Liver (tissue), 9 donors: ENCODE results near the gene COPA. TPM values are rescaled to one million over a fixed set of nuclear protein-coding genes. Genes with fewer than 3 reads are reported as not detected.

ENCODE experiments used
- DNase-seq: peaks from one replicate; pipeline ENCODE4 v3.0.0-alpha.2; 2017; ENCODE audit warnings: low spot score
- H3K27ac ChIP-seq, 2 donors: one replicate each; pipeline ENCODE4 v1.7.0; 2013; ENCODE audit warnings: inconsistent platforms in 2 of 2, low read length in 2 of 2, control low read depth in 1 of 2, low read depth in 1 of 2, mild to moderate bottlenecking in 1 of 2
- H3K27me3 ChIP-seq, 4 donors: one replicate each; pipeline versions ENCODE4 v1.6.1 to v1.7.0; 2013; ENCODE audit warnings: low read length in 3 of 4, inconsistent platforms in 1 of 4, mild to moderate bottlenecking in 1 of 4, moderate library complexity in 1 of 4; ENCODE audit not compliant: control insufficient read depth in 4 of 4, insufficient read depth in 4 of 4
- H3K36me3 ChIP-seq, 4 donors: one replicate each; pipeline versions ENCODE4 v1.6.1 to v1.7.0; 2013; ENCODE audit warnings: low read length in 3 of 4, mild to moderate bottlenecking in 3 of 4, low read depth in 1 of 4, moderate library complexity in 1 of 4; ENCODE audit not compliant: control insufficient read depth in 4 of 4, insufficient read depth in 3 of 4
- H3K4me1 ChIP-seq, 4 donors: one replicate each; pipeline versions ENCODE4 v1.6.1 to v1.7.0; 2013; ENCODE audit warnings: low read length in 3 of 4, mild to moderate bottlenecking in 3 of 4, moderate library complexity in 1 of 4; ENCODE audit not compliant: control insufficient read depth in 4 of 4, insufficient read depth in 4 of 4
- H3K4me3 ChIP-seq, 3 donors: one replicate each; pipeline versions ENCODE4 v1.6.1 to v1.7.0; 2013; ENCODE audit warnings: low read length in 3 of 3, control low read depth in 1 of 3, low read depth in 1 of 3, mild to moderate bottlenecking in 1 of 3
- H3K9ac ChIP-seq, 2 donors: one replicate each; pipeline ENCODE4 v1.7.0; 2013; ENCODE audit warnings: low read length in 2 of 2, mild to moderate bottlenecking in 2 of 2, moderate library complexity in 2 of 2, control low read depth in 1 of 2, low read depth in 1 of 2
- H3K9me3 ChIP-seq, 4 donors: one replicate each; pipeline versions ENCODE4 v1.6.1 to v1.7.0; 2013; ENCODE audit warnings: low read length in 3 of 4; ENCODE audit not compliant: control insufficient read depth in 4 of 4
- EGR1 ChIP-seq, 2 donors: IDR thresholded peaks; 2 replicates each; pipeline ENCODE4 v1.6.1; 2016 to 2018; ENCODE audit warnings: antibody characterized with exemption in 2 of 2, low read depth in 2 of 2
- FOXA1 ChIP-seq: IDR thresholded peaks from 2 replicates; pipeline ENCODE4 v1.6.1; 2016; ENCODE audit warnings: antibody characterized with exemption
- FOXA2 ChIP-seq: IDR thresholded peaks from 2 replicates; pipeline ENCODE4 v1.6.1; 2016; ENCODE audit warnings: antibody characterized with exemption
- GABPA ChIP-seq, 2 donors: IDR thresholded peaks in 1 of 2; conservative IDR thresholded peaks in 1 of 2; 2 replicates each; pipeline ENCODE4 v1.6.1; 2016; ENCODE audit warnings: antibody characterized with exemption in 2 of 2, mild to moderate bottlenecking in 1 of 2, moderate library complexity in 1 of 2
- HNF4G ChIP-seq: IDR thresholded peaks from 2 replicates; pipeline ENCODE4 v1.6.1; 2016; ENCODE audit warnings: antibody characterized with exemption
- JUND ChIP-seq, 2 donors: IDR thresholded peaks; 2 replicates each; pipeline ENCODE4 v1.6.1; 2016; ENCODE audit warnings: antibody characterized with exemption in 2 of 2
- NR2F2 ChIP-seq: IDR thresholded peaks from 2 replicates; pipeline ENCODE4 v1.6.1; 2016; ENCODE audit warnings: antibody characterized with exemption
- SP1 ChIP-seq: IDR thresholded peaks from 2 replicates; pipeline ENCODE4 v1.6.1; 2018; ENCODE audit warnings: antibody characterized with exemption, mild to moderate bottlenecking
- YY1 ChIP-seq: IDR thresholded peaks from 2 replicates; pipeline ENCODE4 v1.6.1; 2016; ENCODE audit warnings: antibody characterized with exemption, mild to moderate bottlenecking
- WGBS: extraction: QIAGEN DNeasy Blood & Tissue Kit; methylation state at CpG from one replicate; pipeline ENCODE4 v1.1.7; 2013; 5-methylcytosine and 5-hydroxymethylcytosine counted together
- polyA plus RNA-seq, 2 donors: library from polyadenylated mRNA; stranded (reverse) in 1 of 2; unstranded in 1 of 2; fragments of 200-250 nt in 1 of 2; fragments of >200 nt in 1 of 2; fragmentation: Nextera tagmentation in 1 of 2; extraction: Ambion mirVana in 1 of 2; gene quantifications; one replicate each; pipeline versions ENCODE4 v1.2.1 to v1.2.3, GENCODE V29; 2013 to 2015
- total RNA-seq, 2 donors: library from RNA; depleted of rRNA; stranded (reverse); fragments of >200 nt; gene quantifications; one replicate each; pipeline ENCODE4 v1.2.3, GENCODE V29; 2014
- TF ChIP-seq, protein P1 (sequence below): IDR thresholded peaks from 2 replicates; pipeline ENCODE4 v1.6.1; 2016; ENCODE audit warnings: antibody characterized with exemption
- TF ChIP-seq, protein P2 (sequence below): fragments of 150-350 bp; IDR thresholded peaks from 2 replicates; pipeline ENCODE4 v1.5.1; 2017; ENCODE audit warnings: improper control_type of control experiment, low read depth, low read length; ENCODE audit not compliant: missing input control
- TF ChIP-seq, protein P3 (sequence below): IDR thresholded peaks from 2 replicates; pipeline ENCODE4 v1.6.1; 2016; ENCODE audit warnings: antibody characterized with exemption
- TF ChIP-seq, protein P4 (sequence below): IDR thresholded peaks from 2 replicates; pipeline ENCODE4 v1.6.1; 2016; ENCODE audit warnings: antibody characterized with exemption
- TF ChIP-seq, protein P5 (sequence below): IDR thresholded peaks from 2 replicates; pipeline ENCODE4 v1.6.1; 2016; ENCODE audit warnings: antibody characterized with exemption, mild to moderate bottlenecking
- donor health status: healthy.
- donor health status: healthy.
- donor health status: healthy.
- donor health status: healthy.
- donor health status: healthy.

Gene COPA
- total and polyA plus RNA-seq, 4 donors: 46.8 to 145 (median 75.9) TPM

DNA sequence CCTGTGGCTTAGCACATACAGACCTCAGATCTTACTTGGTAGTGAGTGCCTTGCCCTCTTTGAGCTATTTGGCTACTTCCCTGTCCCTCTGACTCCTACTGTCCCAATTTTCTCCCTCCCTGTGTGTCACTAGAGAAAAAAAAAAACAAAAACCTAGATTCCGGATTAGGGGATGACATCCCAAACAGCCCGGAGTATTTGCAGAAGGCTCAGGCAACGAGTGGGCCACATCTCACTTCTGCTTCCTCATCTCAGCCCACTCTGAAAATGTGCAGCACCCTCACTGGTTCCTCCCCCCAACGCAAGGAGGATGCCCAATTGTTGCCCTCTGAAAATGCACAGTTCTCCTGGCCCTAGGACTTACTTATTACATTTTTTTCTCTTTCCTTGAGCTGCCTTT lies 28.7 kb upstream of the COPA start:
- H3K36me3 ChIP-seq: no peaks in the 10 kb centered on the region
- 79% methylated on average over 4 of the region's 4 CpGs for whole genome bisulfite sequencing
- H3K4me1 ChIP-seq: peaks cover 0 to 7% (median 1%) of the 10 kb centered on the region in 4 donors
- no peak overlapping the region for H3K4me3 ChIP-seq
- H3K27ac ChIP-seq: no peak overlapping the region
- no peak overlapping the region for H3K9ac ChIP-seq
- H3K27me3 ChIP-seq: no peaks in the 10 kb centered on the region
- DNase-seq: peak; percentile 3
- TF ChIP-seq, protein P1, sequence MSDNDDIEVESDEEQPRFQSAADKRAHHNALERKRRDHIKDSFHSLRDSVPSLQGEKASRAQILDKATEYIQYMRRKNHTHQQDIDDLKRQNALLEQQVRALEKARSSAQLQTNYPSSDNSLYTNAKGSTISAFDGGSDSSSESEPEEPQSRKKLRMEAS: no peak
- TF ChIP-seq SP1 (no peak), FOXA2 (no peak), NR2F2 (no peak)
- TF ChIP-seq, protein P2, sequence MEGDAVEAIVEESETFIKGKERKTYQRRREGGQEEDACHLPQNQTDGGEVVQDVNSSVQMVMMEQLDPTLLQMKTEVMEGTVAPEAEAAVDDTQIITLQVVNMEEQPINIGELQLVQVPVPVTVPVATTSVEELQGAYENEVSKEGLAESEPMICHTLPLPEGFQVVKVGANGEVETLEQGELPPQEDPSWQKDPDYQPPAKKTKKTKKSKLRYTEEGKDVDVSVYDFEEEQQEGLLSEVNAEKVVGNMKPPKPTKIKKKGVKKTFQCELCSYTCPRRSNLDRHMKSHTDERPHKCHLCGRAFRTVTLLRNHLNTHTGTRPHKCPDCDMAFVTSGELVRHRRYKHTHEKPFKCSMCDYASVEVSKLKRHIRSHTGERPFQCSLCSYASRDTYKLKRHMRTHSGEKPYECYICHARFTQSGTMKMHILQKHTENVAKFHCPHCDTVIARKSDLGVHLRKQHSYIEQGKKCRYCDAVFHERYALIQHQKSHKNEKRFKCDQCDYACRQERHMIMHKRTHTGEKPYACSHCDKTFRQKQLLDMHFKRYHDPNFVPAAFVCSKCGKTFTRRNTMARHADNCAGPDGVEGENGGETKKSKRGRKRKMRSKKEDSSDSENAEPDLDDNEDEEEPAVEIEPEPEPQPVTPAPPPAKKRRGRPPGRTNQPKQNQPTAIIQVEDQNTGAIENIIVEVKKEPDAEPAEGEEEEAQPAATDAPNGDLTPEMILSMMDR: no peak
- TF ChIP-seq, protein P3, sequence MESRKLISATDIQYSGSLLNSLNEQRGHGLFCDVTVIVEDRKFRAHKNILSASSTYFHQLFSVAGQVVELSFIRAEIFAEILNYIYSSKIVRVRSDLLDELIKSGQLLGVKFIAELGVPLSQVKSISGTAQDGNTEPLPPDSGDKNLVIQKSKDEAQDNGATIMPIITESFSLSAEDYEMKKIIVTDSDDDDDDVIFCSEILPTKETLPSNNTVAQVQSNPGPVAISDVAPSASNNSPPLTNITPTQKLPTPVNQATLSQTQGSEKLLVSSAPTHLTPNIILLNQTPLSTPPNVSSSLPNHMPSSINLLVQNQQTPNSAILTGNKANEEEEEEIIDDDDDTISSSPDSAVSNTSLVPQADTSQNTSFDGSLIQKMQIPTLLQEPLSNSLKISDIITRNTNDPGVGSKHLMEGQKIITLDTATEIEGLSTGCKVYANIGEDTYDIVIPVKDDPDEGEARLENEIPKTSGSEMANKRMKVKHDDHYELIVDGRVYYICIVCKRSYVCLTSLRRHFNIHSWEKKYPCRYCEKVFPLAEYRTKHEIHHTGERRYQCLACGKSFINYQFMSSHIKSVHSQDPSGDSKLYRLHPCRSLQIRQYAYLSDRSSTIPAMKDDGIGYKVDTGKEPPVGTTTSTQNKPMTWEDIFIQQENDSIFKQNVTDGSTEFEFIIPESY: no peak
- TF ChIP-seq, protein P4, sequence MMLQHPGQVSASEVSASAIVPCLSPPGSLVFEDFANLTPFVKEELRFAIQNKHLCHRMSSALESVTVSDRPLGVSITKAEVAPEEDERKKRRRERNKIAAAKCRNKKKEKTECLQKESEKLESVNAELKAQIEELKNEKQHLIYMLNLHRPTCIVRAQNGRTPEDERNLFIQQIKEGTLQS: no peak
- H3K9me3 ChIP-seq: no peaks in the 10 kb centered on the region

DNA sequence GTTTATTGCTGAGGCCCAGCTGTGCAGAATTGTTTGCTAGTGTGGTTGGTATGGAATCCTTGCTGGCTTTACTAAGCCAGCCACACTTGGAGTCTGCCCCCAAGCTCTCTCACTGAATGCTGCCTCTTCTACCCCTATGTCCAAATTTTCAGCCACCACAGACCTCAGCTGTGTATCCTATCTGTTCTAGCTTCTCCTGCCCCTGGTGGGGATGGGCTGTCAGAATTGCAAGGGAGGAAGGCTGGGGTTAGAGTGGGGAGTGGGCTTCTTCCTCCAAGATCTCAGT lies 28.2 kb upstream of the COPA start:
- no peaks in the 10 kb centered on the region for H3K9me3 ChIP-seq
- H3K9ac ChIP-seq: no peak overlapping the region
- DNase-seq: no peak
- H3K4me1 ChIP-seq: peaks cover 0 to 7% (median under 1%) of the 10 kb centered on the region in 4 donors
- H3K27ac ChIP-seq: no peak overlapping the region
- H3K27me3 ChIP-seq: no peaks in the 10 kb centered on the region
- H3K36me3 ChIP-seq: no peaks in the 10 kb centered on the region
- TF ChIP-seq GABPA (IDR thresholded peaks at IDR 0.05 in 1 of 2, conservative IDR thresholded peaks at IDR 0.05 in 1 of 2) (no peak), JUND (IDR thresholded peaks at IDR 0.05) (no peak), FOXA2 (no peak), YY1 (no peak), HNF4G (no peak), EGR1 (IDR thresholded peaks at IDR 0.05; ENCODE audit: low read depth in 2 of 2) (no peak), FOXA1 (no peak), SP1 (no peak)
- TF ChIP-seq, protein P2: no peak
- TF ChIP-seq, protein P1: no peak
- TF ChIP-seq, protein P3: no peak
- TF ChIP-seq, protein P5, sequence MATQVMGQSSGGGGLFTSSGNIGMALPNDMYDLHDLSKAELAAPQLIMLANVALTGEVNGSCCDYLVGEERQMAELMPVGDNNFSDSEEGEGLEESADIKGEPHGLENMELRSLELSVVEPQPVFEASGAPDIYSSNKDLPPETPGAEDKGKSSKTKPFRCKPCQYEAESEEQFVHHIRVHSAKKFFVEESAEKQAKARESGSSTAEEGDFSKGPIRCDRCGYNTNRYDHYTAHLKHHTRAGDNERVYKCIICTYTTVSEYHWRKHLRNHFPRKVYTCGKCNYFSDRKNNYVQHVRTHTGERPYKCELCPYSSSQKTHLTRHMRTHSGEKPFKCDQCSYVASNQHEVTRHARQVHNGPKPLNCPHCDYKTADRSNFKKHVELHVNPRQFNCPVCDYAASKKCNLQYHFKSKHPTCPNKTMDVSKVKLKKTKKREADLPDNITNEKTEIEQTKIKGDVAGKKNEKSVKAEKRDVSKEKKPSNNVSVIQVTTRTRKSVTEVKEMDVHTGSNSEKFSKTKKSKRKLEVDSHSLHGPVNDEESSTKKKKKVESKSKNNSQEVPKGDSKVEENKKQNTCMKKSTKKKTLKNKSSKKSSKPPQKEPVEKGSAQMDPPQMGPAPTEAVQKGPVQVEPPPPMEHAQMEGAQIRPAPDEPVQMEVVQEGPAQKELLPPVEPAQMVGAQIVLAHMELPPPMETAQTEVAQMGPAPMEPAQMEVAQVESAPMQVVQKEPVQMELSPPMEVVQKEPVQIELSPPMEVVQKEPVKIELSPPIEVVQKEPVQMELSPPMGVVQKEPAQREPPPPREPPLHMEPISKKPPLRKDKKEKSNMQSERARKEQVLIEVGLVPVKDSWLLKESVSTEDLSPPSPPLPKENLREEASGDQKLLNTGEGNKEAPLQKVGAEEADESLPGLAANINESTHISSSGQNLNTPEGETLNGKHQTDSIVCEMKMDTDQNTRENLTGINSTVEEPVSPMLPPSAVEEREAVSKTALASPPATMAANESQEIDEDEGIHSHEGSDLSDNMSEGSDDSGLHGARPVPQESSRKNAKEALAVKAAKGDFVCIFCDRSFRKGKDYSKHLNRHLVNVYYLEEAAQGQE: no peak
- H3K4me3 ChIP-seq: no peak overlapping the region
